ENCODE measurements around the gene DNAH2. TPM values are rescaled to one million over a fixed set of nuclear protein-coding genes. Genes with fewer than 3 reads are reported as not detected.

DNAH2 gene, protein sequence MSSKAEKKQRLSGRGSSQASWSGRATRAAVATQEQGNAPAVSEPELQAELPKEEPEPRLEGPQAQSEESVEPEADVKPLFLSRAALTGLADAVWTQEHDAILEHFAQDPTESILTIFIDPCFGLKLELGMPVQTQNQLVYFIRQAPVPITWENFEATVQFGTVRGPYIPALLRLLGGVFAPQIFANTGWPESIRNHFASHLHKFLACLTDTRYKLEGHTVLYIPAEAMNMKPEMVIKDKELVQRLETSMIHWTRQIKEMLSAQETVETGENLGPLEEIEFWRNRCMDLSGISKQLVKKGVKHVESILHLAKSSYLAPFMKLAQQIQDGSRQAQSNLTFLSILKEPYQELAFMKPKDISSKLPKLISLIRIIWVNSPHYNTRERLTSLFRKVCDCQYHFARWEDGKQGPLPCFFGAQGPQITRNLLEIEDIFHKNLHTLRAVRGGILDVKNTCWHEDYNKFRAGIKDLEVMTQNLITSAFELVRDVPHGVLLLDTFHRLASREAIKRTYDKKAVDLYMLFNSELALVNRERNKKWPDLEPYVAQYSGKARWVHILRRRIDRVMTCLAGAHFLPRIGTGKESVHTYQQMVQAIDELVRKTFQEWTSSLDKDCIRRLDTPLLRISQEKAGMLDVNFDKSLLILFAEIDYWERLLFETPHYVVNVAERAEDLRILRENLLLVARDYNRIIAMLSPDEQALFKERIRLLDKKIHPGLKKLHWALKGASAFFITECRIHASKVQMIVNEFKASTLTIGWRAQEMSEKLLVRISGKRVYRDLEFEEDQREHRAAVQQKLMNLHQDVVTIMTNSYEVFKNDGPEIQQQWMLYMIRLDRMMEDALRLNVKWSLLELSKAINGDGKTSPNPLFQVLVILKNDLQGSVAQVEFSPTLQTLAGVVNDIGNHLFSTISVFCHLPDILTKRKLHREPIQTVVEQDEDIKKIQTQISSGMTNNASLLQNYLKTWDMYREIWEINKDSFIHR (N-terminal part only)
- 1 to 10 TPM in 1 of 4 donors, under 1 TPM in 3; under 0.01 to 1.4 (median 0.48) TPM for total RNA-seq

DNA sequence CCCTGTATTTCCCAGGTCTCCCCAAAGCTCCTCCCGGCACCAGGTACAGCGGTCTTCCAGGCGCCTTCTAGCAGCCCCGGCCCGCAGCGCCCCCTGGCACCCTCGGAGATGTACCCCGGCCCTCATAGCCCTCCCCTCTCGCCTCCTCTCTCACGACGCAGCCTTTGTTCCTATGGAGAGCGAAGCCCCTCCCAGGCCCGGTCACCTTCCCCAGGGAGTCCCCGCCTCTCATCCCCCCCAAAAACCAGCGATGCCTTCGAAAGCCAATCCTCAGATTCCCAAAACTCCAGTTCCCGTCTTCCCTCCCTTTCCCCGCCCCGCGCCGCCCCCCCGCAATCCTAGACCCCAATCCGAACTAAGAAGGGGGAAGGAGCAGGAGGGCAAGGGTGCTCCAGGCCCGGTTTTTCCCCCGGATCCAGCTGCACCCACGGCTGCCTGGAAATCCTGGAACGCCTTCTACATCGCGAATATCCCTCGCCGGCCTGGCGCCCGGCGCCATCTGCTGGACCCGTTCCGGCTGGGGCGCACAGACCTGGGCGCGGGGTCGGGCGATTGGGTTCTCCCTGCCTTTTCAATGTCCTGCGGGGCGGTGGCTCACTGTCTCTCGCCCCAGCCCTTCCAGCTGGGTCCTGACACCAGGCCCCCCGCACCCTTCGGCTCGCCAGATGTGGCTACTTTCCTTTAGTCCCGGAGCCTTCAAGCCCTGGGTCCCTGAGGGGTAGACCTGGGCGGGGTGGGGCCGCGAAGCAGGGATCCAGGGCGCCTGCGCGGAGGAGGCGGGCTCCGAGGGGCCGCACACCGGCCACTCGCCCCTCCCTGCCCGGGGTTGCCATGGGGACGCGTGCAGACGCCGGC lies at the start of gene DNAH2:
Gene DNAH2 (plus strand): TSS at position 844 of the 855 bp plus-strand sequence. CDS start 1,991 bp downstream, outside the sequence.
- peak within 1 kb of the TSS; percentile 45 to 70 for H3K4me3 ChIP-seq
- no peaks in the 10 kb centered on the region for H3K36me3 ChIP-seq
- DNase-seq: peak; percentile 76 to 88
- TF ChIP-seq, protein P1, sequence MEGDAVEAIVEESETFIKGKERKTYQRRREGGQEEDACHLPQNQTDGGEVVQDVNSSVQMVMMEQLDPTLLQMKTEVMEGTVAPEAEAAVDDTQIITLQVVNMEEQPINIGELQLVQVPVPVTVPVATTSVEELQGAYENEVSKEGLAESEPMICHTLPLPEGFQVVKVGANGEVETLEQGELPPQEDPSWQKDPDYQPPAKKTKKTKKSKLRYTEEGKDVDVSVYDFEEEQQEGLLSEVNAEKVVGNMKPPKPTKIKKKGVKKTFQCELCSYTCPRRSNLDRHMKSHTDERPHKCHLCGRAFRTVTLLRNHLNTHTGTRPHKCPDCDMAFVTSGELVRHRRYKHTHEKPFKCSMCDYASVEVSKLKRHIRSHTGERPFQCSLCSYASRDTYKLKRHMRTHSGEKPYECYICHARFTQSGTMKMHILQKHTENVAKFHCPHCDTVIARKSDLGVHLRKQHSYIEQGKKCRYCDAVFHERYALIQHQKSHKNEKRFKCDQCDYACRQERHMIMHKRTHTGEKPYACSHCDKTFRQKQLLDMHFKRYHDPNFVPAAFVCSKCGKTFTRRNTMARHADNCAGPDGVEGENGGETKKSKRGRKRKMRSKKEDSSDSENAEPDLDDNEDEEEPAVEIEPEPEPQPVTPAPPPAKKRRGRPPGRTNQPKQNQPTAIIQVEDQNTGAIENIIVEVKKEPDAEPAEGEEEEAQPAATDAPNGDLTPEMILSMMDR (IDR thresholded peaks at IDR 0.05): peak; percentile 44 to 67 (median 50)
- TF ChIP-seq POLR2A (IDR thresholded peaks at IDR 0.05): peak in 1 of 2 donors; percentile 62
- peaks cover 0 to 3% of the 10 kb centered on the region in 2 donors for H3K4me1 ChIP-seq
- peak within 1 kb of the TSS; percentile 15 to 71 for H3K27ac ChIP-seq
- intact Hi-C loops (cut with DNase I; ENCODE audit: low total_unique reads): no loop called here
- no peaks in the 10 kb centered on the region for H3K27me3 ChIP-seq
- no peaks in the 10 kb centered on the region for H3K9me3 ChIP-seq

DNA sequence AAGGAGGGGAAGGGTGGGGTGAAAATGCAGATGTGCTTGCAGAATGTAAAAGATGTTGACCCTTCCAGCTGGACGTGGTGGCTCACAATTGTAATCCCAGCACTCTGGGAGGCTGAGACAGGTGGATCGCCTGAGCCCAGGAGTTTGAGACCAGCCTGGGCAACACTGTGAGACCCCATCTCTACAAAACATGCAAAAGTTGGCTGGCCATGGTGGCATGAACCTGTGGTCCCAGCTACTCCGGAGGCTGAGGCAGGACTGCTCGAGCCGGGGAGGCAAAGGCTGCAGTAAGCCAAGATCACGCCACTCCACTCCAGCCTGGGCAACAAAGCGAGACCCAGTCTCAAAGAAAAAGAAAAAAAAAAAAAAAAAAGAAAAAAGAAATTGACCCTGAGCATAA lies 49.1 kb upstream of the DNAH2 start:
- intact Hi-C loops (cut with DNase I; ENCODE audit: low total_unique reads): no loop called here

DNA sequence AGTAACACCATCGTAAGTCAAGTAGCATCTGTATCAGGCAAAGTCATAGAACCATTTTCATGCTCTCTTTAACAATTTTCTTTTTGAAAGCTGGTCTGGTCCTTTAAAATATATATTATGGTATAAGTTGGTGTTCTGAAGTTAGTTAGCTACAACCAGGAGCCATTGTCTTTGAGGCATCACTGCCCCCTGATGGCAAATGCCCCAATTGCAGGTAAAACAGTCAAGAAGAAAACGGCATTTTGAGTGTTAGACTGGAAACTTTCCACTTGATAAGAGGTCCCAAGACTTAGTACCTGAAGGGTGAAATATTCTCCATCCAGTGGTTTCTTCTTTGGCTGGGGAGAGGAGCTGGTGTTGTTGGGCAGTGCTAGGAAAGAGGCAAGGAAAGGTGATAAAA lies 44.3 kb upstream of the DNAH2 start:
- Histone ChIP-seq H3K9me3 (peaks cover 0 to 6% of the 10 kb centered on the region in 2 donors), H3K4me1 (no peaks in the 10 kb centered on the region), H3K36me3 (no peaks in the 10 kb centered on the region), H3K4me3 (no peak overlapping the region), H3K27ac (no peak overlapping the region), H3K27me3 (no peaks in the 10 kb centered on the region)
- no peak for DNase-seq
- intact Hi-C loops (cut with DNase I; ENCODE audit: low total_unique reads): no loop called here
- TF ChIP-seq POLR2A (IDR thresholded peaks at IDR 0.05): no peak

More for the DNA sequence above, 49.1 kb upstream of the DNAH2 start:
- DNase-seq: no peak
- H3K27me3 ChIP-seq: no peaks in the 10 kb centered on the region
- H3K4me1 ChIP-seq: no peaks in the 10 kb centered on the region
- H3K4me3 ChIP-seq: no peak overlapping the region
- no peaks in the 10 kb centered on the region for H3K36me3 ChIP-seq
- TF ChIP-seq POLR2A (IDR thresholded peaks at IDR 0.05): no peak
- TF ChIP-seq, protein P1 (IDR thresholded peaks at IDR 0.05): no peak
- H3K27ac ChIP-seq: no peak overlapping the region
- peaks cover 0 to 4% of the 10 kb centered on the region in 2 donors for H3K9me3 ChIP-seq

DNA sequence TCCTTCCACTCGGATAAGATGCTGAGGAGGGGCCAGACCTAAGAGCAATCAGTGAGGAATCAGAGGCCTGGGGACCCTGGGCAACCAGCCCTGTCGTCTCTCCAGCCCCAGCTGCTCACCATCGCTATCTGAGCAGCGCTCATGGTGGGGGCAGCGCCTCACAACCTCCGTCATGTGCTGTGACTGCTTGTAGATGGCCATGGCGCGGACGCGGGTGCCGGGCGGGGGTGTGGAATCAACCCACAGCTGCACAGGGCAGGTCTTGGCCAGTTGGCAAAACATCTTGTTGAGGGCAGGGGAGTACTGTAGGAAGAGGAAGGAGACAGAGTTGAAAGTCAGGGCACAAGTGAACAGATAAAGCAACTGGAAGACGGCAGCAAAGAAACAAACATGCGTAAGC lies 42.6 kb upstream of the DNAH2 start:
- TF ChIP-seq POLR2A (IDR thresholded peaks at IDR 0.05): no peak
- TF ChIP-seq, protein P1 (IDR thresholded peaks at IDR 0.05): no peak
- no peaks in the 10 kb centered on the region for H3K4me1 ChIP-seq
- intact Hi-C loops (cut with DNase I; ENCODE audit: low total_unique reads): no loop called here
- no peaks in the 10 kb centered on the region for H3K27me3 ChIP-seq
- no peaks in the 10 kb centered on the region for H3K36me3 ChIP-seq
- DNase-seq: no peak
- no peak overlapping the region for H3K4me3 ChIP-seq
- H3K27ac ChIP-seq: no peak overlapping the region
- peaks cover 0 to 6% of the 10 kb centered on the region in 2 donors for H3K9me3 ChIP-seq

DNA sequence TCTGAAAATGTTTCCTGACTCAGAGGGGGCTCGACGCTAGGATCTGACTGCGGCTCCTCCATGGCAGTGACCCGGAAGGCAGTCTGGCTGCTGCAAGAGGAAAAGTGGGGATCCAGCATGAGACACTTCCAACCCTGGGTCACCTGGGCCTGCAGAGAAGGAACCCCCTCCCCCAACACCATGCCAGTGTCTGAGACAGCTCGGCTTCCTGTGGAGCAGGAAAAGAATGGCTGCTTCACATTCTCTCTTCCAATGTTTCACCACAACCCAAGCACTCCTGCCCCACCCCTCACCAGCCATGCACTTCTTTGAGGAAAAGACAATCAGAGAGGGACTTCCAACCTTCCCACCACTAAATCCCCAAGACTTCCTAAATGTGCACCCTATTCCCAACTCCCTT lies 41.0 kb upstream of the DNAH2 start:
- H3K4me3 ChIP-seq: no peak overlapping the region
- peaks cover 0 to 6% of the 10 kb centered on the region in 2 donors for H3K9me3 ChIP-seq
- H3K36me3 ChIP-seq: no peaks in the 10 kb centered on the region
- intact Hi-C loops (cut with DNase I; ENCODE audit: low total_unique reads): no loop called here
- no peaks in the 10 kb centered on the region for H3K4me1 ChIP-seq
- no peaks in the 10 kb centered on the region for H3K27me3 ChIP-seq
- no peak overlapping the region for H3K27ac ChIP-seq
- DNase-seq: no peak
- TF ChIP-seq, protein P1 (IDR thresholded peaks at IDR 0.05): no peak
- TF ChIP-seq POLR2A (IDR thresholded peaks at IDR 0.05): no peak
